NK-92 treated with Interleukin-12 subunit alpha and Interleukin-12 subunit beta, amount 100 ng/mL, for 24 hours (cell line): ENCODE measurements around the gene TMEM233.
"Not testable (repeated sequence)": the region's sequence is repeated elsewhere in the genome, so short reads cannot be mapped to it uniquely, and the experiment has no call there.

Experiments used
- DNase-seq: peaks from one replicate; lab custom pipeline; 2025; lab: John Stamatoyannopoulos, UW

TMEM233 gene

DNA sequence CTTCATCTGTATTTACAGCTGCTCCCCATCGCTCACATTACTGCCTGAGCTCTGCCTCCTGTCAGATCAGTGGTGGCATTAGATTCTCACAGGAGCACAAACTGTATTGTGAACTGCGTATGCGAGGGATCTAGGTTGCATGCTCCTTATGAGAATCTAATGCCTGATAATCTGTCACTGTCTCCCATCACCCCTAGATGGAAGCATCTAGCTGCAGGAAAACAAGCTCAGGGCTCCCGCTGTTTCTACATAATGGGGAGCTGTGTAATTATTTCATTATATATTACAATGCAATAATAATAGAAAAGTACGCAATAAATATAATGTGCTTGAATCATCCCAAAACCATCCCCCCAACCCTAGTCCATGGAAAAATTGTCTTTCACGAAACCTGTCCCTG, 64.6 kb downstream of the TMEM233 start:
- DNase-seq, result not testable (repeated sequence)

DNA sequence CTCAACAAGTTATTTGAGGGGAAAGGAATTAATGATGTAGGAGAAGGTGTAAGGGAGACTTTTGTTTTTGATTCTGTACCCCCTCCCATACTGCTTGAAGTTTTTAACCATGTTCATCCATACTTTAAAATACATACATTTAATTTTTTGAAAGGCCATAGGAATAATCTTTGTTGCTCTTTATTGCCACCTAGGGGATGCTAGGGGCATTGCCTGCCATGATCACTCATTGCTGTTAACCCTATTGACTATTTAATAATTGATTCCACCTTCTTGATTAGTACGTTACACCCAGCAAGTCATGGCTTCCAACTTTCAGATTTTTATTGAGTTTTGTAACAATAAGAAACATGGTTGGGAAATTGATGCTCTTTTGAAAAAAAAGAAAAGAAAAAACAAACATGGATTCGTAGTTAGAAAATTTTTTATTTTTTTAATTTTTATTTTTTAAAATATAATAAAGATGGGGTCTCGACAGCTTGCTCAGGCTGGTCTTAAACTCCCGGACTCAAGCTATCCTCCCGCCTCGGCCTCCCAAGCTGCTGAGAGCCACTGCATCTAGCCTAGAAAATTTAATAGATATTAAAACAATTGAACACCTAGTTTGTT, 65.8 kb downstream of the TMEM233 start:
- no peak for DNase-seq

DNA sequence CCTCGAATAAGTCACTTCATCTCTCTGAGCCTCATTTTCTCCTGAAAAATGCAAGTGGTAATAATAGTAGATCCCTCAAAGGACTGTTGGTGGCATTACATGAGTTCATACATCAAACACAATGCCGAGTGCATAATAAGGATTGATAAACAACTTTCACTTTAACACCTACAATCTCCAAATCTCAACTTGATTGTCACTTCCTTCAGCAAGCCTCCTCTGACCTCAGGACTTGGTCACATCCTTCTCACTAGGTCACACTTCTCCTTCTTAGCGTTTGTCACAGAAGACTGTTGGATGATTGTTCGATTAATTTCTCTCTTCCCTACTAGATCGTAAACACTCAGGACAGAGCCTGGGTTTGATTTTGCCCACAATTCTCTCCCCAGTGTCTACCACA, 66.5 kb downstream of the TMEM233 start:
- no peak for DNase-seq

DNA sequence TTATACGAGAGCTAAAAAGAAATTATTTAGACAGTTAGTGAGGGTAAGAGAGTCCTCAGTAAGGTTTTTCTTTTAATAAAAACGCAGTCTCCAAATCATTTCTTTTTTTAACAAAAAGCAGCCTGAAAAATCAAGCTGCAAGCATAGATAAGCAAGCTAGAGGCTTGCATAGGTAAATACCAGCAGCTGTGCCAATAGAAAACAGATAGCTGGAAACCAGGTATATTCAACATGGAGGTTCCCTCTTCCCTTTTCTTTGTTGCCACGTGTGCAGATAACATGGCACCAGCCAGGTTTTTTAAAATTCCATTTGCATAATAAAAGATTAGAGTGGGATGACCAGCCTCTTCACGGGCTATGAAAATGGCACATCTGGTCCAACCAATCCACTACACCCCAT, 68.3 kb downstream of the TMEM233 start:
- no peak for DNase-seq

DNA sequence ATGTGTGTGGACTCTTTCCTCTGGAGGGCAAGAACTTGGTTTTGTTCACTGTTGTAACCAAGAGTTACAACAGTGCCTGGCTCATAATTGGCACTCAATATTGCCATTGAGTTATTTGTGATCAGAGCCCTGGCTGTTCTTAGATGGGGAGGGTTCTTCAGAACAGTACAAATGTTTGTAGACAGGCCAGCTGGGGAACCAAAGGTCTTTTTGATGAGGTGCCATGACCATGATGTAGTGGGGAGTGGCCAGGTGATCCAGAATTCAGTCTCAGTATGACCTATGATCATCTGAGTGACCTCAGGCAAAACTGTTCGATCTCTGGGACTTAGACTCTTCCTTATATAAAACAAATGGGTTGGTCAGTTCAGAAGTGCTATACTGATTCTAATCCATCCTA, 71.1 kb downstream of the TMEM233 start:
- DNase-seq, result no peak

DNA sequence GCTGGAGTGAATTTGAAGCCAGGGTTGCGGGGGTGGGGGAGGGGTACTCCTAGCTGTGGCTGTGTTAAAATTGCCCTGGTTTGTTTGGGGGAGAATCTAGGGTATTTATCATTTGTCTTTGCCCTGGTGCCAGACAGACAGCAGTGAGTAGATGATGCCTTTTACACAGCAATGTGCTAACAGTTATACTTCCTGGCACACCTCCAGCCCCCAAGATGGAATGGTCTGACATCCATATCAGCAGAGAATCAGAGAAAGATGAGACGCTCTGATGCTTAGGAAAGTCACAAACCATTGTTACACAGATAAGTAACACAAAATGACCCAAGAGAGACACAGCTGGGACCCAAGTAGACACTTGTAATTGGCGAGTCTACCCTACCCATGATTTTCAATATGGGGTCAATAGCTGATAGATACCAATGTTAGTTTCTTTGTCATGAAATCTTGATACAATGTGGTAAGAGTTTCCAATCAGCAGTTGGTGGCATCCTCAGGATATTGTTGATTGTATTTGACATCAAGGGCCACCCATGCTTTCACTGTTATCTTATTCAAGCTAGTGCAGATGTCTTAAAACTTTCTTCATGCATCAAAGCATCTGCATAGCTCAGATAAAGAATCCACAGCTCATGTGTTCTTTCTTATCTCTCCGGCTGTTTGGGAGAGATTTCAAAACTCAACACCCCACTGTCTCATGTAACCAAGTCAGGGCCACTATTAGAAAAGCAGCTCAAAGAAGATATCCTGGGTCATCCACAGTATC, 71.8 kb downstream of the TMEM233 start:
- no peak for DNase-seq

DNA sequence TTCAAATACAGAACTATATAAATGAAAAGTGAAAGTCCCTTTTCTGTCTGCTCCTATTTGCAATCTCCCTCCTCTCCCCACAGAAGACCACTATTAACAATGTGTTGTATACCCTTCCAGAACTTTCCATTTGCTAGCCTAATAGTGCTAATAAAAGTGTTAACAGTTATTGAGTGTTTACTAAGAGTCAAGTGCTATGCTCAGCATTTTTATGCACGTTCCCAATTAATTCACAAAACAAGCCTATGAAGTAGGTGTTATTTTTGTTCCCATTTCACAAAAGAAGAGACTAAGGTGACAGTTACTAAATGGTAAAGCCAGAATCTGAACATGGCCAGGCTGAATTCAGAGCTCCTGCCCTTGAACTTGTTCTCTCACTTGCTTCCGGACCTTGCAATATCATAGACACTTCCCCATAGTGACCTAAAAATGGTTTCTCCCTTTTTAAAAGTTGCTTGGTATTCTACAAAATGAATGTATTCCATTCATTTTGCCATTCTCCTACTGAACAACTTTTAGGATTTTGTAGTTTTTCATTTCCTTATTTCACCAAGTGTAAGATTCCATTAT, 72.7 kb downstream of the TMEM233 start:
- no peak for DNase-seq

DNA sequence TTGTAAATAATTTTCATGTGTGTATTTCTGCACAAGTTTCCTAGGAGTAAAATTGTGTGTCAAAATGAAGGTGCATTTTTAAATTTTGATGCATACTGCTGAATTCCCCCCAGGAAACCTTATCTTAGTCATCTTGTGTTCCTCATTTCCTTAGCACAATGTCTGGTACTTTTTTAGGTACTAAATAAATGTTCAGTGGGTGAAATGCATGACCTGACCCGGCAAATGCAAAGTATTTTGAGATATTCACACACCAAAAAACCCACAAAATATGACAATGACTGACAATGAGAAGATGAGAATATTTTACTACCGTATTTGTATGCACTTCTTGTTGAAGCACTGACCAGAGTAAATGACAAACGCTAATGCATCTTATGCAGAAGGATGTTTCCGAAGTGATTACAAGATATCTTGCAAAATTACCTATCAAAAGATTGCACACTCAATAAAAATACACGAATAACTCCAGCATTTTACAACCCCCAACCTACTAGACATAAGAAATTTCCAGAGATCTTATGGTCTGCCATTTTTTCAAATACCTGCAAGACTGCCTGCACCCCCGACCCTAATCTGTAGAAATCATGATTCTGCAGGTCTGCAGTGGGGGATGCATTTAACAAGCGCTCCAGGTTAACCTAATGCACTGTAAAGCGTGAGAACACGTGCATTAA, 73.5 kb downstream of the TMEM233 start:
- DNase-seq, result no peak

DNA sequence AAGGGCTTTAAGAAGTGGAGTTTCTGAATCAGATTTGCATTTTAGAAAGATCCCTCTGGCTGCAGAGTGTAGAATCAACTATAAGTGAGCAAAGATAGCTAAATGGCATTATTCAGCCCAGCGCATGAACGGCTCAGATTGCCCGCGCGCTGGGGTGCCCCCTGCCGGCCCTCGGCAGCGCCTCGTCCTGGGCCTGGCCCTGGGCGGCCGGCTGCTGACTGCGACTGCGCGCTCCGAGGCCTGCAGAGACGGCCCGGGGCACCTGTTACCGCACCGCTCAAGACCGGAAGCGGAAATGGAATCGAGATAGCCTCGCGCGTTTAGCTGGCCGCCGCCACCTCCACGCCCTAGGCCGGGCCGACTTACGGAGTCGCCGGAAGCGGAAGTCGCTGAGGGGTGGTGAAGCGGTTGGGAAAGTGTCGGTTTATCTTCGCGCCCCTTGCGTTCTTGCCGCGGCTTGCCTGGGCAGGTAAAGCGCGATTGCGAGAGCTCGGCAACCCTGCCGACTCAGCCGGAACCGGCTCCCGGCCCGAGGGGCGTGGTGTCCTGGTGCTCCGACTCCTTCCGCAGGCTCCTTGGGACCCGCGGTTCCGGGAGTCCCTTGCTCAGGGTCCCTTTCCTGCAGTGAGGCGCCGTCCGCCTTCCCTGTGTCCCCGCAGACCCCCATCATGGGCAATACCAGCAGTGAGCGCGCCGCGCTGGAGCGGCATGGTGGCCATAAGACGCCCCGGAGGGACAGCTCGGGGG, 74.2 kb downstream of the TMEM233 start, which contains the start of gene PRKAB1:
TSS of gene PRKAB1 (plus strand) at position 557 of the 747 bp plus-strand sequence. CDS start at position 669, 112 bp downstream.
- DNase-seq, result peak; percentile 91

DNA sequence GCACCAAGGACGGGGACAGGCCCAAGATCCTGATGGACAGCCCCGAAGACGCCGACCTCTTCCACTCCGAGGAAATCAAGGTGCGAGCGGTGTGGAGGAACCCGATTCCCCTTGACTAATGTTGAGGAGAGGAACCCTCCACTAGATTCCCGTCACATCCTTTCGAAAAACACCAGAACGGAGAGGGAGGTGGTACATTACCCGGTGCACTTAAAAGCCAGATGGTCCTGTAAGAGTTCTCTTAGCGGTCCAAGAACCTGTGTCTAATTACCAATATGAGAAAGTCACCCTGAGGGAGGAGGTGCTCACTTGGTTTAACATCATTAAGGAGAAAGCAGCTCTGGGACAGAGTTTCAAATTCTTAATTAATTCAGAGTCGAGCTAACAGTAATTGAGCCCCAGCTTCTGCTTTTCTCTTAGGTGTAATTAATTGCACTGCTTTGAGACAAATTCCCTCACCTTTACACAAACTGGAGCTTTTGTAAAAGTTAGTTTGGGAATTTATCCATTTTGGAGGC, 74.8 kb downstream of the TMEM233 start:
- no peak for DNase-seq

DNA sequence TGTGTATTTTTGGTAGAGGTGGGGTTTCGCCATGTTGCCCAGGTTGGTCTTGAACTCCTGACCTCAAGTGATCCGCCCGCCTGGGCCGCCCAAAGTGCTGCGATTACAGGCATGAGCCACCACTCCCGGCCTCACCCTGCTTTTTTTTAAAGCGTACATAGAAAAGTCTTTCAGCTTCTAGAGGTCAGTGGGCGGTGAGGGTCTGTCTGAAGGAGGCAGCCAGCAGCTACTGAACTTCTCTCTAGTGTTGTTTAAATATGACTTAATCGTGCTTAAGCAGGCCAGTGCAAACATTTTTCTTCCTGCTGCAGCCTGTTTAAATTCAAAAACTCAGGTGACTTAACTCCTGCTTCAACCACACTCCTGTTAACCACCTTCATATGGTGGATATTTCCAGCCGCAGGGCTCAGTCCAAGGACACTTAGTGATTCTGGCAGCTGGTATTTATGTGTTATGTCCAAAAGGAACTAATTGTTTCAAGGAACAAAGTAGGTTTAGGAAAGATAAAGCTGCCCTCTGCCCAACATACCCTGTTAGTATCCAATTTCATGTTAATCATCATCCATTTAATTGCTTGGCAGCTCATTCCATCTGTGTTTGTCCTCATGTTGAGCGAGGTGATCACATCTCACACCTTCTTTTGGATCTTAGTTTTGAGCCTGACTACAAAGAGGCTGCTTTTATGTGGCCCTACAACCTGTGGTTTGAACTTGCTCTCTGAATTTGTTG, 76.3 kb downstream of the TMEM233 start:
- DNase-seq, result no peak

DNA sequence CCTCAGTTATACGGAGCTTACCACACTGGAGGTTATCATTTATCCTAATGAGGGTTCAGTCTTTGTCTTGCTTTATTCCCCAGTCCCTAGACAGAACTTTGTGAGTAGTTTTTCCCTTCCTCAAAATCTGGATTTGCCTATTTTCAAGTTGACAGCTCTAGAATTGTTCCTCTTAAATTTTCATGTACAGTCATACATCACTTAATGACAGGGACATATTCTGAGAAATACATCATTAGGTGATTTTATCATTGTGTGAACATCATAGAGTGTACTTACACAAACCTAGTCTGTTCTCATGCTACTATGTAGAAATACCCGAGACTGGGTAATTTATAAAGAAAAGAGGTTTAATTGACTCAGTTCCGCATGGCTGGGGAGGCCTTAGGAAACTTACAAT, 77.5 kb downstream of the TMEM233 start:
- DNase-seq, result no peak

DNA sequence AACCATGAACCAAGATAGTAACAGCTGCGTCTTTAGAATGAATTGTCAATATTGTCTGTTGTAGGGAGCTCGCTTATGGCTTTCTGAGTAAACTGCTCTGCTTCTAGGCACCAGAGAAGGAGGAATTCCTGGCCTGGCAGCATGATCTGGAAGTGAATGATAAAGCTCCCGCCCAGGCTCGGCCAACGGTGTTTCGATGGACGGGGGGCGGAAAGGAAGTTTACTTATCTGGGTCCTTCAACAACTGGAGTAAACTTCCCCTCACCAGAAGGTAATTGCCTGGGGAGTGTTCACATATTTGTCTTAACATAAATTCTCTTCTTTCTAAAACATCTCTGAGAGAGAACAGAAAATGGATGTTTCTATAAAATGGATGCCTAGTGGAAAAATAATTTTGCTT, 78.6 kb downstream of the TMEM233 start:
- no peak for DNase-seq

DNA sequence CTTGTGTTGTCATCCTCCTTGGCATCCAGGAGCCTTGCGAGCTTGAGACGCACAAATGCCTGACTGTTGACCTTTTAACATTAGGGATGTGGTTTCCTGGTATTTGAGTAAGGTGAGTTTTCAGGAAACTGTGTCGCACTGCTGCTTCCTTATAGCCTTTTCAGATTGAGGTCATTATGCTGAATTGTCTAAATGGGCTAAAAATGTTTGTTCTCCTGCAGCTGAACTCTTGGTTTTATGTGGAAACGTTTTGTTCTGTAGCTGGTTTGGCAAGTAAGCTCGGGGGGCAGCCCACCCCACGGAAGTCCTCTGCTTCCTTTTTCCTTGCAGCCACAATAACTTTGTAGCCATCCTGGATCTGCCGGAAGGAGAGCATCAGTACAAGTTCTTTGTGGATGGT, 80.1 kb downstream of the TMEM233 start:
- DNase-seq, result no peak

DNA sequence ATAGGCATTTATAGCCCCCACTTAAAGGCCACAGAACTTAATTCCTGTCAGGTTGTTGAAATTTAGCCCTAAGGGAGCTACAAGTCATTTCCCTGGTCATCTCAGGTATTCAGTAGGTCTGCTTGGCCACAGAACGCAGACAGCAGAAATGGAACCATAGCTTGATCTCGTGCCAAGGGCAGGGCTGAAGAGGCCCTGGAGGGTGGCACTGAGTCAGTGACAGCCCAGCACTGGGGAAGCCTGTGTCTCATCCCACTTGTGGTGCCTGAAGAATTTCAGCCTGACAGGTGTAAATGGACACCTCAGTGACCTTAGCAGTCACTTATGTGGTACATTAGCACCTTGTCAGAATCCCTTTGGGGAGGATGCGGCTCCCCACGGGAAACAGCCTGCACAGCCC, 81.0 kb downstream of the TMEM233 start:
- DNase-seq, result no peak

DNA sequence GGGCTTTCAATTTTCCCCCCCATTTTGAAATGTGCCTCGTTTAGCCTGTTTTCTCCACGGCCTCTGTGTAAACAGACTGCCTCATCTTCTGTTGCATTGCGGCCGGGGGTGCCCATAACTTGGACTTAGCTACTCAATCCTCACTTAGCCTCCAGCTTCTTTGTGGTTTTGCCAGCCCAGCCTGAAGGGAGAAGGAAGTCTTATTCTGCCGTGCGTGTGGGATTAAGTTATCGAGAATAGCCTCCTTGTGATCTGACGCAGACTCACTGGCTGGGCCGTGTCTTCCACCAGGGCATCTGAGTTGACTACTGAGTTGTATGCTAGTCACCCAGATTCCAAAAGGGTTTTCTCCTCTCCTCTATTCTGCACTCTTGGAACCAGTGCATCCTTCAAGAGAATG, 82.4 kb downstream of the TMEM233 start:
- DNase-seq, result no peak

DNA sequence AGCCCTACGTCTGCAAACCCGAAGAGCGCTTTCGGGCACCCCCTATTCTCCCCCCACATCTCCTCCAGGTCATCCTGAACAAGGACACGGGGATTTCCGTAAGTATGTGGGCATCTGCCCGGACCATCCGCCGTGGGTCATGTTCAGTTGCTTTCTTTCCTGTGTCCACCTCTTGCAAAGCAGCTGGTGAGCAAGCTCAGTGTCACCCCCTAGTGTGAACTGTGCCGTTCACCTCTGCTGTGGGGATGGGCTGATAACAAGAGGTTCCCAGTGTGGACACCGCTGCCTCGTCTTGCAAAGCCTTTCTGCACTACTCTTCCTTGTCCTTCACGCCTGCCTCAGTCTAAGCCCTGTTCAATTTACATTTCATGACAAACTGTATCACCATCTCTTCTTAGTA, 83.0 kb downstream of the TMEM233 start:
- DNase-seq, result no peak

DNA sequence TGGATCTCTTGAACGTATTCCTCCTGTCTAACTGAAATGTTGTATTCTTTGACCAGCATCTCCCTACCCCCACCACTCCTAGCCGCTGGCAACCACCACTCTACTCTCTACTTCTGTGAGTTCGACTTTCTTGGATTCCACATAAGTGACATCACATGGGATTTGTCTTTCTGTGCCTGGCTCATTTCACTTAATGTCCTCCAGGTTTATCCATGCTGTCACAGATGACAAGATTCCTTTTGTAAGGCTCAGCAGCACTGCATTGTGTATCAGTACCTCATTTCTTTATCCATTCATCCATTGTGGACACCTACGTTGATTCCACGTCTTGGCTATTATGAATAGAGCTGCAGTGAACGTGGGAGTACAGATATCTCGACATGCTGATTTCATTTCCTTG, 84.9 kb downstream of the TMEM233 start:
- no peak for DNase-seq

DNA sequence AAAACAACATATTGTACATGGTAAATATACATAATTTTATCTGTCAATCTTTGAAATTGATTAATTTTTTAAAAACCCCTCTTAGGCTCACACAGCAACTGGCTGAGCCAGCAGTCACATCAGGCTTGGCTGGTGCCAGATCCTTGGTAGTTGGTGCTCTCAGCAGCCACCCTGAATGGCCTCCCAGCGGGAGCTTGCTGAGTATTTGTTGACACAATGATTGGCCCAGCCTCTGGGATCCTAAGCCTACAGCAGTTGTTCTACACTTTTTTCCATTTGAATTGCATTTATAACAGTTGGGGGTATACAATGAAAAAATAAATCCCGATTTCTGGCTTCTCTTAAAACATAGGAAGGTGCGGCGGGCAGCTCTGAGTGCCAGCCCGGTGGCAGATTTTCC, 85.5 kb downstream of the TMEM233 start:
- DNase-seq, result no peak

DNA sequence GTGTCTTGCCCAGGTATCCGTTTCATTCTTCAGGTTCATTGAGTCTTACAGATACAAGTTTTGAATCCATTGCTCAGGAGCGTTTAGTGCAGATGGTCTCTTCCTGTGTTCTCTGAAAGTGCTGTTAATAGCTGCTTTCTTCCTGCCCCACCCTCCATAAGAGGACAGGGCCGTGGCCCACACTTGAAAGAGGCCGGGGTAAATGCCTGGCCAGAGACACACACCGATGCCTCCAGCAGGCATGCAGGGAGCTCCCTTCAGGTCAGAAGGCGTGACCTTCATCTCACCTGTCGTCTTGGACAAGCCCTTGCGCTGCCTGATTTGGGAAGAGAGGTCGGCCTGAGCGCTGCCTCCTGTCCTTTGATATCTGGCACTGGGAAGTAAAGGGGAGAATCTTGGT, 85.9 kb downstream of the TMEM233 start:
- no peak for DNase-seq

DNA sequence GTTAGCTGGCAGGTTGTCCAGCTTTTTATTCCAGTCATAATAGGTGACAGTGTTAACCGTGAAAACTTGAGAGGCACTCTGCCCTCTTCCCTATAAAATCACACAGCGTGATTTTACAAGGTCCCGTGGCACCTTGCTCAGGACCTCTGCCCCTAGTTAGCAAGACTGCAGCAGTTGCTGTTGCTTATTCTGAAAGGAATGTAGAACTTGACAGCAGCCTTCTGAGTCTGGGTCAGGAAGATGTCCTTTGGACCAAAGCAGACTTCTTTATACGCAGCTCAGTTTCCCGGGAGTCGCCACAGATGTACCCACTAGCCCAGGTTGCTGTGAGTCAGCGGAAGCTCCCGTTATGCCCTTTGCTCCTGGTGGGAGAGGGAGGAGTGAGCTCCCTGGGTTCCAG, 87.5 kb downstream of the TMEM233 start:
- no peak for DNase-seq
